ENCODE measurements around the gene CLPSL2. TPM values are rescaled to one million over a fixed set of nuclear protein-coding genes. Genes with fewer than 3 reads are reported as not detected.

The CLPSL2 gene
- total RNA-seq, 1 experiment from 2014 or later: 3.4 TPM

DNA sequence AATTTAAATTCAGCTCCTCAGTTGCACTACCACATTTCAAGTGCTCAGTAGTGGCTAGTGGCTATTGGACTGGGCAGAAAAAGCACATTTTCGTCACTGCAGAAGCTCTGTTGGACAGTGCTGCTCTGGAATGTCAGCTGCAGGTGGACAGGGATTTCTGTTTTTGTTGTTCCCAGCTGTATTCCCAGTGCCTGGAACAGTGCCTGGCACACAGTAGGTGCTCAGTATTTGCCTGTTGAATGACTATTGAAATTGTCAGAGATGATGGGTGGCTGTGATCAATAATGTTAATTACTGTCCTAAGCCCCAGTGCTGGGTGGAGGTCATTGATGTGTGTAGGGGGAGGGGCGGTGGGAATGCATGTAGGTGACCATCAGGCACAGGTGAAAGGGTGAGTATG lies 9.9 kb downstream of the CLPSL2 start:
- TF ChIP-seq, protein P1, sequence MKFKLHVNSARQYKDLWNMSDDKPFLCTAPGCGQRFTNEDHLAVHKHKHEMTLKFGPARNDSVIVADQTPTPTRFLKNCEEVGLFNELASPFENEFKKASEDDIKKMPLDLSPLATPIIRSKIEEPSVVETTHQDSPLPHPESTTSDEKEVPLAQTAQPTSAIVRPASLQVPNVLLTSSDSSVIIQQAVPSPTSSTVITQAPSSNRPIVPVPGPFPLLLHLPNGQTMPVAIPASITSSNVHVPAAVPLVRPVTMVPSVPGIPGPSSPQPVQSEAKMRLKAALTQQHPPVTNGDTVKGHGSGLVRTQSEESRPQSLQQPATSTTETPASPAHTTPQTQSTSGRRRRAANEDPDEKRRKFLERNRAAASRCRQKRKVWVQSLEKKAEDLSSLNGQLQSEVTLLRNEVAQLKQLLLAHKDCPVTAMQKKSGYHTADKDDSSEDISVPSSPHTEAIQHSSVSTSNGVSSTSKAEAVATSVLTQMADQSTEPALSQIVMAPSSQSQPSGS (CRISPR knock-in tag; IDR thresholded peaks at IDR 0.05; ENCODE audit: borderline replicate concordance, low read depth): no peak
- TF ChIP-seq, protein P2, sequence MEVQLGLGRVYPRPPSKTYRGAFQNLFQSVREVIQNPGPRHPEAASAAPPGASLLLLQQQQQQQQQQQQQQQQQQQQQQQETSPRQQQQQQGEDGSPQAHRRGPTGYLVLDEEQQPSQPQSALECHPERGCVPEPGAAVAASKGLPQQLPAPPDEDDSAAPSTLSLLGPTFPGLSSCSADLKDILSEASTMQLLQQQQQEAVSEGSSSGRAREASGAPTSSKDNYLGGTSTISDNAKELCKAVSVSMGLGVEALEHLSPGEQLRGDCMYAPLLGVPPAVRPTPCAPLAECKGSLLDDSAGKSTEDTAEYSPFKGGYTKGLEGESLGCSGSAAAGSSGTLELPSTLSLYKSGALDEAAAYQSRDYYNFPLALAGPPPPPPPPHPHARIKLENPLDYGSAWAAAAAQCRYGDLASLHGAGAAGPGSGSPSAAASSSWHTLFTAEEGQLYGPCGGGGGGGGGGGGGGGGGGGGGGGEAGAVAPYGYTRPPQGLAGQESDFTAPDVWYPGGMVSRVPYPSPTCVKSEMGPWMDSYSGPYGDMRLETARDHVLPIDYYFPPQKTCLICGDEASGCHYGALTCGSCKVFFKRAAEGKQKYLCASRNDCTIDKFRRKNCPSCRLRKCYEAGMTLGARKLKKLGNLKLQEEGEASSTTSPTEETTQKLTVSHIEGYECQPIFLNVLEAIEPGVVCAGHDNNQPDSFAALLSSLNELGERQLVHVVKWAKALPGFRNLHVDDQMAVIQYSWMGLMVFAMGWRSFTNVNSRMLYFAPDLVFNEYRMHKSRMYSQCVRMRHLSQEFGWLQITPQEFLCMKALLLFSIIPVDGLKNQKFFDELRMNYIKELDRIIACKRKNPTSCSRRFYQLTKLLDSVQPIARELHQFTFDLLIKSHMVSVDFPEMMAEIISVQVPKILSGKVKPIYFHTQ (CRISPR knock-in tag; IDR thresholded peaks at IDR 0.05): no peak
- no peak for TF ChIP-seq NFE2L1 (CRISPR knock-in tag; IDR thresholded peaks at IDR 0.05)
- TF ChIP-seq, protein P3, sequence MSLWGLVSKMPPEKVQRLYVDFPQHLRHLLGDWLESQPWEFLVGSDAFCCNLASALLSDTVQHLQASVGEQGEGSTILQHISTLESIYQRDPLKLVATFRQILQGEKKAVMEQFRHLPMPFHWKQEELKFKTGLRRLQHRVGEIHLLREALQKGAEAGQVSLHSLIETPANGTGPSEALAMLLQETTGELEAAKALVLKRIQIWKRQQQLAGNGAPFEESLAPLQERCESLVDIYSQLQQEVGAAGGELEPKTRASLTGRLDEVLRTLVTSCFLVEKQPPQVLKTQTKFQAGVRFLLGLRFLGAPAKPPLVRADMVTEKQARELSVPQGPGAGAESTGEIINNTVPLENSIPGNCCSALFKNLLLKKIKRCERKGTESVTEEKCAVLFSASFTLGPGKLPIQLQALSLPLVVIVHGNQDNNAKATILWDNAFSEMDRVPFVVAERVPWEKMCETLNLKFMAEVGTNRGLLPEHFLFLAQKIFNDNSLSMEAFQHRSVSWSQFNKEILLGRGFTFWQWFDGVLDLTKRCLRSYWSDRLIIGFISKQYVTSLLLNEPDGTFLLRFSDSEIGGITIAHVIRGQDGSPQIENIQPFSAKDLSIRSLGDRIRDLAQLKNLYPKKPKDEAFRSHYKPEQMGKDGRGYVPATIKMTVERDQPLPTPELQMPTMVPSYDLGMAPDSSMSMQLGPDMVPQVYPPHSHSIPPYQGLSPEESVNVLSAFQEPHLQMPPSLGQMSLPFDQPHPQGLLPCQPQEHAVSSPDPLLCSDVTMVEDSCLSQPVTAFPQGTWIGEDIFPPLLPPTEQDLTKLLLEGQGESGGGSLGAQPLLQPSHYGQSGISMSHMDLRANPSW (CRISPR knock-in tag; conservative IDR thresholded peaks at IDR 0.05; ENCODE audit: low read depth): no peak
- TF ChIP-seq, protein P4, sequence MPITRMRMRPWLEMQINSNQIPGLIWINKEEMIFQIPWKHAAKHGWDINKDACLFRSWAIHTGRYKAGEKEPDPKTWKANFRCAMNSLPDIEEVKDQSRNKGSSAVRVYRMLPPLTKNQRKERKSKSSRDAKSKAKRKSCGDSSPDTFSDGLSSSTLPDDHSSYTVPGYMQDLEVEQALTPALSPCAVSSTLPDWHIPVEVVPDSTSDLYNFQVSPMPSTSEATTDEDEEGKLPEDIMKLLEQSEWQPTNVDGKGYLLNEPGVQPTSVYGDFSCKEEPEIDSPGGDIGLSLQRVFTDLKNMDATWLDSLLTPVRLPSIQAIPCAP (CRISPR knock-in tag; IDR thresholded peaks at IDR 0.05): no peak
- TF ChIP-seq ZBTB21 (CRISPR knock-in tag; IDR thresholded peaks at IDR 0.05; ENCODE audit: borderline replicate concordance): no peak
- no peak for TF ChIP-seq ZNF232 (CRISPR knock-in tag; IDR thresholded peaks at IDR 0.05)
- no peak for TF ChIP-seq JAZF1 (CRISPR knock-in tag; IDR thresholded peaks at IDR 0.05)
- TF ChIP-seq RORB (CRISPR knock-in tag; IDR thresholded peaks at IDR 0.05): no peak
- TF ChIP-seq OVOL2 (CRISPR knock-in tag; IDR thresholded peaks at IDR 0.05; ENCODE audit: borderline replicate concordance): no peak
- TF ChIP-seq, protein P5, sequence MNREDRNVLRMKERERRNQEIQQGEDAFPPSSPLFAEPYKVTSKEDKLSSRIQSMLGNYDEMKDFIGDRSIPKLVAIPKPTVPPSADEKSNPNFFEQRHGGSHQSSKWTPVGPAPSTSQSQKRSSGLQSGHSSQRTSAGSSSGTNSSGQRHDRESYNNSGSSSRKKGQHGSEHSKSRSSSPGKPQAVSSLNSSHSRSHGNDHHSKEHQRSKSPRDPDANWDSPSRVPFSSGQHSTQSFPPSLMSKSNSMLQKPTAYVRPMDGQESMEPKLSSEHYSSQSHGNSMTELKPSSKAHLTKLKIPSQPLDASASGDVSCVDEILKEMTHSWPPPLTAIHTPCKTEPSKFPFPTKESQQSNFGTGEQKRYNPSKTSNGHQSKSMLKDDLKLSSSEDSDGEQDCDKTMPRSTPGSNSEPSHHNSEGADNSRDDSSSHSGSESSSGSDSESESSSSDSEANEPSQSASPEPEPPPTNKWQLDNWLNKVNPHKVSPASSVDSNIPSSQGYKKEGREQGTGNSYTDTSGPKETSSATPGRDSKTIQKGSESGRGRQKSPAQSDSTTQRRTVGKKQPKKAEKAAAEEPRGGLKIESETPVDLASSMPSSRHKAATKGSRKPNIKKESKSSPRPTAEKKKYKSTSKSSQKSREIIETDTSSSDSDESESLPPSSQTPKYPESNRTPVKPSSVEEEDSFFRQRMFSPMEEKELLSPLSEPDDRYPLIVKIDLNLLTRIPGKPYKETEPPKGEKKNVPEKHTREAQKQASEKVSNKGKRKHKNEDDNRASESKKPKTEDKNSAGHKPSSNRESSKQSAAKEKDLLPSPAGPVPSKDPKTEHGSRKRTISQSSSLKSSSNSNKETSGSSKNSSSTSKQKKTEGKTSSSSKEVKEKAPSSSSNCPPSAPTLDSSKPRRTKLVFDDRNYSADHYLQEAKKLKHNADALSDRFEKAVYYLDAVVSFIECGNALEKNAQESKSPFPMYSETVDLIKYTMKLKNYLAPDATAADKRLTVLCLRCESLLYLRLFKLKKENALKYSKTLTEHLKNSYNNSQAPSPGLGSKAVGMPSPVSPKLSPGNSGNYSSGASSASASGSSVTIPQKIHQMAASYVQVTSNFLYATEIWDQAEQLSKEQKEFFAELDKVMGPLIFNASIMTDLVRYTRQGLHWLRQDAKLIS (CRISPR knock-in tag; IDR thresholded peaks at IDR 0.05; ENCODE audit: borderline replicate concordance): no peak
- no peak for TF ChIP-seq SOX15 (CRISPR knock-in tag; IDR thresholded peaks at IDR 0.05)
- no peak for TF ChIP-seq KAT7 (CRISPR knock-in tag; IDR thresholded peaks at IDR 0.05; ENCODE audit: borderline replicate concordance)
- TF ChIP-seq TCF7 (CRISPR knock-in tag; IDR thresholded peaks at IDR 0.05; ENCODE audit: low read depth): no peak
- TF ChIP-seq, protein P6, sequence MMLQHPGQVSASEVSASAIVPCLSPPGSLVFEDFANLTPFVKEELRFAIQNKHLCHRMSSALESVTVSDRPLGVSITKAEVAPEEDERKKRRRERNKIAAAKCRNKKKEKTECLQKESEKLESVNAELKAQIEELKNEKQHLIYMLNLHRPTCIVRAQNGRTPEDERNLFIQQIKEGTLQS (CRISPR knock-in tag; conservative IDR thresholded peaks at IDR 0.05): no peak
- TF ChIP-seq ZNF219 (CRISPR knock-in tag; IDR thresholded peaks at IDR 0.05; ENCODE audit: borderline replicate concordance): no peak
- no peak for TF ChIP-seq CBFB (CRISPR knock-in tag; IDR thresholded peaks at IDR 0.05; ENCODE audit: low read depth)
- TF ChIP-seq RELA (CRISPR knock-in tag; IDR thresholded peaks at IDR 0.05; ENCODE audit: borderline replicate concordance): no peak
- TF ChIP-seq TP53 (CRISPR knock-in tag; IDR thresholded peaks at IDR 0.05): no peak
- Mint-ChIP-seq H3K36me3 (no peaks in the 10 kb centered on the region), H3K27me3 (ENCODE audit: low read depth) (no peaks in the 10 kb centered on the region), H3K4me1 (peaks cover 18% of the 10 kb centered on the region), H3K27ac (no peak overlapping the region), H3K4me3 (no peak overlapping the region), H3K9me3 (no peaks in the 10 kb centered on the region)
- ChIA-PET POLR2A (no interaction called here), CTCF (interaction anchor here (2.1 kb wide), 1 partner anchor 264 kb away, joined by 5 read pairs; no protein-coding TSS in a partner anchor)
- ATAC-seq (no peak; the same call in 1 of the 2 replicates), DNase-seq (ENCODE audit: low spot score) (no peak)
